ENCODE data around the gene SIRPB2.

Gene SIRPB2

GRCh38 chr20:1491281-1491840 lies at the start of gene SIRPB2:
TSS of gene SIRPB2 (minus strand) at chr20:1491420. CDS start at chr20:1491359, 61 bp downstream.
- DNase-seq (ENCODE audit: insufficient read length, low spot score) (no peak), FAIRE-seq (no peak)

GRCh38 chr20:1539816-1540419 lies 48.7 kb upstream of the SIRPB2 start:
- FAIRE-seq (no peak), DNase-seq (ENCODE audit: insufficient read length, low spot score) (no peak)

- DNase-seq (ENCODE audit: insufficient read length, low spot score) (no peak), FAIRE-seq (no peak)
Observed at GRCh38 chr20:1538655-1539054, 47.4 kb upstream of the SIRPB2 start.

- DNase-seq (ENCODE audit: insufficient read length, low spot score) (no peak), FAIRE-seq (peak; percentile 40)
Observed at GRCh38 chr20:1537731-1538058, 46.5 kb upstream of the SIRPB2 start.

- no peak for DNase-seq (ENCODE audit: insufficient read length, low spot score)
- FAIRE-seq: no peak
Observed at GRCh38 chr20:1536893-1537730, 45.9 kb upstream of the SIRPB2 start.

- FAIRE-seq (peak; percentile 99), DNase-seq (ENCODE audit: insufficient read length, low spot score) (peak; percentile 45)
Observed at GRCh38 chr20:1535420-1536175, 44.4 kb upstream of the SIRPB2 start.

- FAIRE-seq (peak; percentile 74), DNase-seq (ENCODE audit: insufficient read length, low spot score) (no peak)
Observed at GRCh38 chr20:1534526-1534925, 43.3 kb upstream of the SIRPB2 start.

GRCh38 chr20:1533059-1533458 lies 41.8 kb upstream of the SIRPB2 start:
- DNase-seq (ENCODE audit: insufficient read length, low spot score) (no peak), FAIRE-seq (no peak)

GRCh38 chr20:1528811-1529210 lies 37.6 kb upstream of the SIRPB2 start:
- DNase-seq (ENCODE audit: insufficient read length, low spot score) (no peak), FAIRE-seq (no peak)

- FAIRE-seq (no peak), DNase-seq (ENCODE audit: insufficient read length, low spot score) (no peak)
Observed at GRCh38 chr20:1527923-1528322, 36.7 kb upstream of the SIRPB2 start.

GRCh38 chr20:1526896-1527295 lies 35.7 kb upstream of the SIRPB2 start:
- FAIRE-seq (no peak), DNase-seq (ENCODE audit: insufficient read length, low spot score) (no peak)

GRCh38 chr20:1526310-1526709 lies 35.1 kb upstream of the SIRPB2 start:
- no peak for FAIRE-seq
- no peak for DNase-seq (ENCODE audit: insufficient read length, low spot score)

- FAIRE-seq (no peak), DNase-seq (ENCODE audit: insufficient read length, low spot score) (no peak)
Observed at GRCh38 chr20:1524004-1524403, 32.8 kb upstream of the SIRPB2 start.

- FAIRE-seq: no peak
- DNase-seq (ENCODE audit: insufficient read length, low spot score): no peak
Observed at GRCh38 chr20:1517010-1517409, 25.8 kb upstream of the SIRPB2 start.

- FAIRE-seq (no peak), DNase-seq (ENCODE audit: insufficient read length, low spot score) (no peak)
Observed at GRCh38 chr20:1513801-1514200, 22.6 kb upstream of the SIRPB2 start.

- no peak for DNase-seq (ENCODE audit: insufficient read length, low spot score)
Observed at GRCh38 chr20:1509237-1509636, 18.0 kb upstream of the SIRPB2 start.

GRCh38 chr20:1508574-1508973 lies 17.4 kb upstream of the SIRPB2 start:
- FAIRE-seq (no peak), DNase-seq (ENCODE audit: insufficient read length, low spot score) (no peak)

More at GRCh38 chr20:1509237-1509636, 18.0 kb upstream of the SIRPB2 start:
- FAIRE-seq: no peak

GRCh38 chr20:1507276-1507675 lies 16.1 kb upstream of the SIRPB2 start:
- FAIRE-seq (no peak), DNase-seq (ENCODE audit: insufficient read length, low spot score) (no peak)

GRCh38 chr20:1505871-1506270 lies 14.7 kb upstream of the SIRPB2 start:
- no peak for FAIRE-seq
- no peak for DNase-seq (ENCODE audit: insufficient read length, low spot score)

GRCh38 chr20:1505361-1505760 lies 14.1 kb upstream of the SIRPB2 start:
- no peak for DNase-seq (ENCODE audit: insufficient read length, low spot score)
- no peak for FAIRE-seq

- peak; percentile 69 for DNase-seq (ENCODE audit: insufficient read length, low spot score)
- peak; percentile 99 for FAIRE-seq
Observed at GRCh38 chr20:1503564-1504227, 12.5 kb upstream of the SIRPB2 start.
